ENCODE data around the gene ELL.
A peak's percentile ranks its signal among the peaks of the same experiment; 100 is the strongest.
"Not testable (repeated sequence)": the region's sequence is repeated elsewhere in the genome, so short reads cannot be mapped to it uniquely, and the experiment has no call there.

ELL gene

DNA sequence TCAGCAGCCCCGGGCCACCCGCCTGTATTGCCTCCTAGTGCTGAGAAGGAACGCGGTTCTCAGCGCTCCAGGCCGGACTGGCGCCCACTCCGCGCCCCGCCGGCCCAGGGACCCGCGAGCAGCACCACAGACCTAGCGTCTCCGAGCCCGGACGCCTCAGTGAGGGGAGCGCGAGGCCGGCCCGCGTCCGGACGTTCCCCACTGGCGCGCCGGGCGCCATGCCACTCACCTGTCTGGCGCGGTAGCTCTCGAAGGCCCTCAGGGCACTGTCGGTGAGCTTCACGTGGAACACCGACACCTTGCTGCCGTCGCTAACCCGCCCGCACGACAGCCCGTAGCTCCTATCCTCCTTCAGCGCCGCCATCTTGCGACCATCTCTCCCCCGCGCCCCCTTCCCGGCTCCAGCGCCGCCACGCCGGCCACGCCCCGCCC lies at the start of gene ELL:
Gene ELL (minus strand): TSS at position 379 of the 432 bp plus-strand sequence. CDS start 15 bp downstream, at position 364.
- no peak for DNase-seq (ENCODE audit: low read depth)

GRCh38 chr19:18568367-18568766 lies 46.5 kb upstream of the ELL start:
- DNase-seq (ENCODE audit: low read depth): no peak

- no peak for DNase-seq (ENCODE audit: low read depth)
These were observed 45.1 kb upstream of the ELL start for GRCh38 chr19:18566953-18567352.

DNA sequence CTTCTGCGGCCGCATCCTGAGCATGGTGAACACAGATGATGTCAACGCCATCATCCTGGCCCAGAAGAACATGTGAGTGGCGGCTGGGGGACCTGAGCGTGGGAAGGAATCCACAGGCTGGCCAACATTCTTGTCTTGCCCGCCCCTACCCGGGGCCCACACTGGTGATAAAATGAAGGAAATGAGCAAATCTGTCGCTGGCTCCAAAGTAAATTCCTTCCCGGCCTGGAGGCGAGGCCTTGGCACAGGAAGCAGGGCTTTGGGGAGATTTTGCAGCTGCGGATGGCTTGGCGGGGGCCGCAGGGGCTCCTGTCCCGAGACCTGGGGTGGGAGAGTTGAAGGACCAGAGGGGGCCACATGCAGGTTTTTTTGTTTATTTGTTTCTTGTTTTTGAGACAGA lies 40.2 kb upstream of the ELL start:
- no peak for DNase-seq (ENCODE audit: low read depth)

- DNase-seq (ENCODE audit: low read depth): no peak
These were observed 37.8 kb upstream of the ELL start for GRCh38 chr19:18559685-18560084.

GRCh38 chr19:18558604-18559003 lies 36.7 kb upstream of the ELL start:
- no peak for DNase-seq (ENCODE audit: low read depth)

- no peak for DNase-seq (ENCODE audit: low read depth)
These were observed 36.3 kb upstream of the ELL start for GRCh38 chr19:18558202-18558555.

GRCh38 chr19:18557411-18558201 lies 35.7 kb upstream of the ELL start, which contains the start of gene KXD1:
Gene KXD1, plus strand, starts transcription at chr19:18557870. Its CDS starts 4,187 bp downstream, at chr19:18562057.
- peak; percentile 99 for DNase-seq (ENCODE audit: low read depth)

GRCh38 chr19:18551631-18552030 lies 29.8 kb upstream of the ELL start:
- DNase-seq (ENCODE audit: low read depth): peak; percentile 77

DNA sequence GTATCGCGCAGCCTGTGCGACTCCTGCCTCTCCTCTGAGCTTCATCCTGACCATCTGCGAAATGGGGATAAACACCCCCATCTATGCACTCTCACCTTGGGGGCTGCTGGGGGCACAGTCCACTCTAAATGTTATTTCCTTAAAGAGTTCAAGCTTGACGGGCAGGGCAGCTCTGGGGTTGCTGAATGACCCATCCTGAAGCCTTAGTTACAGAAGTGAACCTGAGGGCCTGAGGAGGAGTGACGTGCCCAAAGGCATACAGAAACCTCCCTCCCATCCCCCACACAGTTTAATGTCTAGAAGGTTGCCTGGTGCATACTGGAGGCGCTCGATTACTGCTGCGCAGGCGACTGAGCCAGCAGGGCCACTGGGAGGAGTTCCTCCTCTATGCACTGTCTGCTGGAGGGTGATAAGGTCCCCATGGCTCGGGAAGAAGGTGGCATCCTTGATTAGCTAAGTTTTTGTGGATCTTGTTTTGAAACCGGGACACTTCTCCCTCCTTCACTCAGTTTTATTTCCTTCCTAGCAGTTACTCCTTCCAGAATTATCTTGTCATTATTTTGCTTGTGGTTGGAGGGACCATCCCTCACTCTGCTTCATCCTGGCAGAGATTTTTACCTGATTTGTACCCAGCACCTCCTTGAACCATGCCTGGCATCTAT lies 22.1 kb upstream of the ELL start:
- peak; percentile 59 for DNase-seq (ENCODE audit: low read depth)

DNA sequence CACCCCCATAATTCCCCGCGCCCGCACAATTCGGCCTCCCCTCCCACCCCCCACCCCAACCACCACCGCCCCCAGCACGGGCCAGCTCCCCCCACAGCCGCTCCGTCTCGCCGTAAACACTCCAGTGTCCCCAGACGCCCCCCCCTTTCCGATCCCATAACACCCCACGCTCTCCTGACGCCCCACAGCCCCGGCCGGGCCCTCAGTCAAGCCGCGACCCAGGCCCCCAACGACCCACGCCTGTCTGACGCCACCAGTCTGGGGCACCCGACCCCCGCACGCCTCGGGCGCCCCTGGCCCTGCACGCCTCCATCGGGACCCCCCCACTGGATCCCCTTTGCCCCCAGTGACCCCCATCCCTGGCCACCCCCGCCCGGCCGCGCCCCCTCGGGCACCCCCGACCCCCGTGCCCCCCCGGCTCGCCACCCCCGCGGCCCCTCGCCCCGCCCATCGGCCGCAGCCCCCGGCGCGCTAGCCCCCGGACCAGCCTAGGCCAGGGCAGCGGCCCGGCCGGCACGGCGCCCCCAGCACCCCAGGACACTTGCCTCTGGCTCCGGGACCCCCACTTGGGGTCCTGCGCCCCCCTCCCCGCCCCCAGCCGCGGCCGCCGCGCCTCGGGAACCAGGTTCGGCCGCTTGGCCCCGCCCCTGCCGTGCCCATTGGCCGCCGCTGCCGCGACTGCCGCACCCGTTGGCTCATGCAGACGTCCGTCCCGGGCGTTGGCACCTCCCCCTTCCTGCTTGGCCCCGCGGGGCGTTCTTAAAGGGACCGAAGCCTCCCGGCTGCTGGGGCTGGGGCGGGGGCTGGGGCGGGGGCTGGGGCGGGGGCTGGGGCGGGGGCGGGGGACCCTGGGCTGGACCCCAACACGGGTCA lies 21.3 kb upstream of the ELL start, which contains the start of gene FKBP8:
Gene FKBP8 (minus strand): TSS at position 633 of the 873 bp plus-strand sequence. CDS start 1,603 bp downstream, outside the sequence.
- peak; percentile 75 for DNase-seq (ENCODE audit: low read depth)

GRCh38 chr19:18541992-18542940 lies 20.4 kb upstream of the ELL start:
- DNase-seq (ENCODE audit: low read depth): no peak

- DNase-seq (ENCODE audit: low read depth): peak; percentile 46
These were observed 19.6 kb upstream of the ELL start for GRCh38 chr19:18541258-18541991.

DNA sequence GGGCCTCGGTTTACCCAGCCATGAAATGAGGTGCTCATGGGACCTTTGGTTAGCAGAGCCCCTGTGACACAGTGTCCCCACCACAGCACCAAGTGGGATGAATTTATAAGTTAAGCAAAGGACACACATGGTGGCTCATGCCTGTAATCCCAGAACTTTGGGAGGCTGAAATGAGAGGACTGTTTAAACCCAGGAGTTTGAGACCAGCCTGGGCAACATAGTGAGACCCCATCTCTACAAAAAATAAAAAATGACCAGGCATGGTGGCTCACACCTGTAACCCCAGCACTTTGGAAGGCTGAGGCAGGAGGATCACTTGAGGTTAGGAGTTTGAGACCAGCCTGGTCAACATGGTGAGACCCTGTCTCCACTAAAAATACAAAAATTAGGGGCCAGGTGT lies 18.3 kb upstream of the ELL start:
- DNase-seq (ENCODE audit: low read depth): not testable (repeated sequence)

DNA sequence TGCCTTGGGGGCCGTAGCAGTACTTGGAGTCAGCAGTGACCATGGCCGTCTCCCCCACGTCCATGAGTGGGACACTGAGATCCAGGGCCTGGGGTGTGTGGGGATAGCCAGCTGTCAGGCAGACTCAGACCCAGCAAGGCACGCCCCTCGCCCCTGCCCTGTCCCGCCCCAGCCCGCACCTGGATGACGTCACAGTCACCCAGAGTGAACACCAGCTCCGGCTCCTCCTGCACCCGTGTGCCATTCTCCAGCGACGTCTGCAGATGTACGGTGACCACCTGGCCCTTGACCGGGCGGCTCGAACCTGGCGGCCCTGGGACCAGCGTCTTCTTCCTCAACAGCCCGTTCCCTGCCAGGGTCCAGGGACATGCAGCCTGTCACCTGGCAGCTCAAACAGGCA lies 17.5 kb upstream of the ELL start:
- DNase-seq (ENCODE audit: low read depth): no peak

- no peak for DNase-seq (ENCODE audit: low read depth)
These were observed 16.2 kb upstream of the ELL start for GRCh38 chr19:18538115-18538514.

GRCh38 chr19:18537431-18537830 lies 15.6 kb upstream of the ELL start:
- DNase-seq (ENCODE audit: low read depth): no peak

- DNase-seq (ENCODE audit: low read depth): no peak
These were observed 14.6 kb upstream of the ELL start for GRCh38 chr19:18536475-18536874.

GRCh38 chr19:18533058-18533457 lies 11.2 kb upstream of the ELL start:
- no peak for DNase-seq (ENCODE audit: low read depth)

DNA sequence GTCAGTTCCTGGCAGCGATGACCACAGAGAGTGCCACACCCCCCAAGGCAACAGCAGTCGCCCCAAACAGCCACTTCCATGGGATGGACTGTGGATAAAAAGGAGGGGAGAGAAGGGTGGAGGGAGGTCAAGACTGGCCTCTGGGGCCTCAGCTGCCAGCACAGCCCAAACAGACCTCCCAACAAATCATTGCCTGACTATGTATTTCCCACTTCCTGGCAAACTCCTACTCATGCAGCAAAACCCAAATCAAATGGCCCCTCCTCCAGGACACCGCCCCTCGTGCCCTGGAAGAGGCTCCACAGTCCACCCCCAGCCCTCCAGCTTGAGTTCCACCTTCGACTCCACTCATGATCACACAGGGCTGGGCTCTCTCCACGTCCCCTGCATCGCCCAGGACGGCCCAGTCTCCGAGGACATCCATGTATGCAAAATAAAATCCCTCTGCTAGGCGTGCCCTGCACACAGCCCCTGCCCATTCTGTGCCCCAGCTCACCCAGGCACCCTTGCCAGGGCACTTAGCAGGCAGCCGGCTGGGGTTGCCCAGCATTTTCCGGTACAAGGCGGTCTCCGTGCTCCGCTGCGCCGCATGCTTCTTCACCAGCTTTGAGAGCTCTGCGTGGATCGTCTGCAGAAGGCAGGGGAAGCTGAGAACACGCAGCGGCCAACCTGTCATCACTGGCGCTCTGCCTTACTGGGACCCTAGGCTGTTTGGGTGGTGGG lies 10.5 kb upstream of the ELL start:
- DNase-seq (ENCODE audit: low read depth): no peak
